ENCODE results near the gene INKA2.

The INKA2 gene

DNA sequence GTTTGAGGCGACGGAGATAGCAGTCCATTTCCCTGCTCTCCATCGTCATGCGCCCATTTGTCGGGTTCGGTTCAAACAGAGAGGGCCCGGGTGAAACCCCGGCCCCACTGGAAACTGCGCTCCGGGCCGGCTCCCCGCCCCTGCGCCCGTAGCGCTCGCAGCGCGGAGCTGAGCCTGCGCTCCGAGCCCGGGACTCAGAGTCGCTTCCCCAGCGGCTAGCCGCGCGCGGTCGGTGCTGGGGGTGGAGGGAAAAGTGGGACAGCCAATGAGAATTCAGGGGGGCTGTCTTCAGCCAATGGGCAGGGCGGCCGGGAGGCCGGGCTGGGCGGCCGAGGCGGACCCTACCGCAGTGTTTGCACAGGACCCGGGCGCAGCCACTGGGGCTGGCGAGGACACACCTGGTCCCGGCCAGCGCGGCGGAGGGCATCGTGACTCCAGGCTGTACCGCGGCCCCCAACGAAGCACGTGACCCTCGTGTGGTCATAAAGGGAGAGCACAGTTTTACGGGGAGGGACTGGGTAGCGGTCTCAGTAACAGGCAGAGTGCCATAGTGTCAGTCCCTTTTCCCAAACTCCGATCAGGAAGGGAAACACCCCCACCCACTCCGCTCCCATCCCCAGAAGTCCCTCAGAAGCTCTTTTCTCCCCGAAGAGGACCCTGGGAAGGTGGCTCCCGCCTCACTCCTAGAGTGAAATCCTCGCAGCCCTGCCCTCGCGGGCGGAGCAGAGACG, at the start of gene INKA2:
TSS of gene INKA2 (minus strand) at position 202 of the 731 bp plus-strand sequence. CDS start at position 49, 153 bp downstream.
- peak within 1 kb of the TSS; percentile 52 for H3K4me3 ChIP-seq (ENCODE audit: low read depth, low read length)
- TF ChIP-seq, protein P1, sequence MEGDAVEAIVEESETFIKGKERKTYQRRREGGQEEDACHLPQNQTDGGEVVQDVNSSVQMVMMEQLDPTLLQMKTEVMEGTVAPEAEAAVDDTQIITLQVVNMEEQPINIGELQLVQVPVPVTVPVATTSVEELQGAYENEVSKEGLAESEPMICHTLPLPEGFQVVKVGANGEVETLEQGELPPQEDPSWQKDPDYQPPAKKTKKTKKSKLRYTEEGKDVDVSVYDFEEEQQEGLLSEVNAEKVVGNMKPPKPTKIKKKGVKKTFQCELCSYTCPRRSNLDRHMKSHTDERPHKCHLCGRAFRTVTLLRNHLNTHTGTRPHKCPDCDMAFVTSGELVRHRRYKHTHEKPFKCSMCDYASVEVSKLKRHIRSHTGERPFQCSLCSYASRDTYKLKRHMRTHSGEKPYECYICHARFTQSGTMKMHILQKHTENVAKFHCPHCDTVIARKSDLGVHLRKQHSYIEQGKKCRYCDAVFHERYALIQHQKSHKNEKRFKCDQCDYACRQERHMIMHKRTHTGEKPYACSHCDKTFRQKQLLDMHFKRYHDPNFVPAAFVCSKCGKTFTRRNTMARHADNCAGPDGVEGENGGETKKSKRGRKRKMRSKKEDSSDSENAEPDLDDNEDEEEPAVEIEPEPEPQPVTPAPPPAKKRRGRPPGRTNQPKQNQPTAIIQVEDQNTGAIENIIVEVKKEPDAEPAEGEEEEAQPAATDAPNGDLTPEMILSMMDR (IDR thresholded peaks at IDR 0.05; ENCODE audit: borderline replicate concordance, insufficient read depth, low read depth, low read length): no peak

DNA sequence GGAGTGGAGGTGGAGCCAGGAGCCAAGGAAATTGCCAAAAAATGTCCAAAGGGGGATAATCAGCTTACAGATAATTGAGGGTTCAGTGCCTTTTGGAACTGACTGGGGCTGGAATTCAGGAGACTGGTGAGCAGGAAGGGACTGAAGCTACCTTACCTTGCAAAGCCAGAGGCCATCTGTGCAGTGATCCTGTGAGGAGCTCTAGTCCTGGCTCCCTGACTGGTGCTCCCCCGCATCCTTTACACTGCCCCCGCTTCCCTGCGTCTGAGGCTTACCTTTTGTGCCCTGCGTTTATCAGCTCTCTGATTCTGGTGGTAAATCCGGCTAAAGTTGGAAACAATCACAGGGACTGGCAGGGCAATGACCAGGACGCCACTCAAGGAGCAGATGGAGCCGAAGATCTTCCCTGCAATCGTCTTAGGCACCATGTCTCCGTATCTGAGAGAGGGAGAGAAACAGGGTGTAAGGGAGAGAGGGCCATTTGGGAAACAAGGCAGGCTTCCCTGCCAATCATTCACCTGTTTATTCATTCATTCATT, 47.5 kb upstream of the INKA2 start:
- TF ChIP-seq, protein P1 (IDR thresholded peaks at IDR 0.05; ENCODE audit: borderline replicate concordance, insufficient read depth, low read depth, low read length): no peak
- no peak overlapping the region for H3K4me3 ChIP-seq (ENCODE audit: low read depth, low read length)

DNA sequence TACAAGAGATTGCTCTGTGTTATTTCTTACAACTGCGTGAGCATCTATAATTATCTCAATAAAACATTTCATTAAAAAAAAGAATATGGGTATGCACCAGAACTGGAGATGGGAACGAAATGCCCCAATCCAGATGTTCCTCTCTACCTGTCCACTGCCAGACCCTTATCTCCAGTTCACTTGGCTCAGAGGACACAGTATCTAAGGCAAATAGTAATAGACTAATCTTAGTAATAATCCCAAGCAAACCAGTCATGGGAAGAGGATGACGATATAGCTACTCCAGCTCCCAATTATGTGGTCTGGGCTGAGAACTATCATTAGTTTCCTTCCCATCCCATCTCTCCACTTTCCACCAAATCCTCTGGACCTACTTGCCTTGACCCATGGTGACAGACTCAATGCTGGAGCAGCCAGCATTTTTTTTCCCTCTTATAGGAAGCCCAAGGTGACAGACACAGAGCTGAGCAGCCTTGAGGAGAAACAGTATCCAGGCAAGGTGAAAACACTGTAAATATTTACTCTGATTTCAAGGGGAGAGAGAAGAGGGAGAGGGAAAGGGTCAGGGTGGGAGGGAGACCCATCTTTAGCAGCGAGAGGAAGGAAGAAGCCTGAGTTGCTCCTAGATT, 45.2 kb upstream of the INKA2 start:
- no peak overlapping the region for H3K4me3 ChIP-seq (ENCODE audit: low read depth, low read length)
- TF ChIP-seq, protein P1 (IDR thresholded peaks at IDR 0.05; ENCODE audit: borderline replicate concordance, insufficient read depth, low read depth, low read length): no peak

DNA sequence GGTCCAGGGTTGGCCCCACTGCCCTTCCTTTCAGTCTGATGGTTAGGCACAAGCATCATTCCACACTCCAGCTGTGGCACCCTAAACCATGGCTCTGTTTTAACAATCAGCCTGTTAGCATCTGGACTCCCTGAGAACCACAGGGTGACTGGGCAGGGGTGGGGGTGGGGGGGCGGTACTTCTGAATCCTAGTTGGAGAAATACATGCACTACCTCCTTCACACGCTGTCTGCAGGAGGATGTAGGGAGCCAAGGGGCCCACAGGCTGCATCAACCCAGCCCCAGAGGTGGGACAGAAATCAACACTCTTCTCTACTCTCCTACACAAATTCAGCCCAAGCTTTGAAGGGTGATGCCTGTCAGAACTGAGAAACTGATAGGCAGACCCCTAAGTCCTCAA, 40.4 kb upstream of the INKA2 start:
- TF ChIP-seq, protein P1 (IDR thresholded peaks at IDR 0.05; ENCODE audit: borderline replicate concordance, insufficient read depth, low read depth, low read length): no peak
- H3K4me3 ChIP-seq (ENCODE audit: low read depth, low read length): no peak overlapping the region

DNA sequence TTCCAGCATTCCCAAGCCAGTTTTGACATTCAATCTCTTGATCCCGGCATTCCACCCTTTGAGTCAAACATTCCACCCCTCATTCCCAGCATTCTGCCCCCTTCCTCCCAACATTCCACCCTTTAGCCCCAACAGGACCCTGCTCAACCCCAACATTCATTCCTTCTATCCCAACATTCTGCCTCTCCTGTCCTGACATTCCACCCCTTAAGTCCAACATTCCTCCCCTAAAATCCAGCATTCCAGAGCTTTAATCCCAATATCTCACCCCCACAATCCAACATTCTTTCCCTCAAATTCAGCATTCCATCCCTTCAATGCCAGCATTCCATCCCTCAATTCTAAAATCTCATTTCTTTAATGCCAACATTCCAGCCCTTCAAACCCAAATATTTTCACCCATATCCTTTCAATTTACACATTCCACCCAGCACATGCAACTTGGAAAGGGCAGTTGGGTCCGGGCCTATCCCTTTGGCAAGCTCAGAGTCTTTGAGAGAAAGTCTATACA, 39.4 kb upstream of the INKA2 start:
- TF ChIP-seq, protein P1 (IDR thresholded peaks at IDR 0.05; ENCODE audit: borderline replicate concordance, insufficient read depth, low read depth, low read length): no peak
- no peak overlapping the region for H3K4me3 ChIP-seq (ENCODE audit: low read depth, low read length)

DNA sequence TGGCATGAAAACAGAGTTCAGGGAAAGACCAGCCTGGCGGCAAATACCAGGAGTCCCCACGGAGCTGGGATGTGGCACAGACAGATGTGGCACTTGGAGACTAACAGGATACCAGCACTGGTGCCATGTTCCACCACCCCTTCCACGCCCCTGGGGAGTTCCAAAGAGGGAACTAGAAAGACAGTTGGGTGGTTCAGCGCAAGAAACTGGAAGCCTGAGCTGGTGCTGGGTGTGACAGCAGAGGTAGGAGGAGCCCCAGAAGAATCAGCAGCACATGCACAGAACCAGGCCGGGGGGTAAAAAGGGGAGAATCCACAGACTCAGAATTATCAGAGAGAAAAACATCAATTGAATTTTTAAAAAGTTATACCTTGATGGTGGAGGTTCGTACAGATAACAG, 38.9 kb upstream of the INKA2 start:
- H3K4me3 ChIP-seq (ENCODE audit: low read depth, low read length): no peak overlapping the region
- TF ChIP-seq, protein P1 (IDR thresholded peaks at IDR 0.05; ENCODE audit: borderline replicate concordance, insufficient read depth, low read depth, low read length): no peak
